ENCODE results near the gene LBH.

GRCh38 chr2:30303095-30303494 lies 71.8 kb downstream of the LBH start:
- TF ChIP-seq CTCF (IDR thresholded peaks at IDR 0.05 in 8 of 11, conservative IDR thresholded peaks at IDR 0.05 in 3 of 11) = no peak
- TF ChIP-seq POLR2A (IDR thresholded peaks at IDR 0.05) = no peak
- no peak for TF ChIP-seq POLR2AphosphoS5 (IDR thresholded peaks at IDR 0.05)
